Measurements from ENCODE around the gene TULP1.

TULP1 gene

DNA sequence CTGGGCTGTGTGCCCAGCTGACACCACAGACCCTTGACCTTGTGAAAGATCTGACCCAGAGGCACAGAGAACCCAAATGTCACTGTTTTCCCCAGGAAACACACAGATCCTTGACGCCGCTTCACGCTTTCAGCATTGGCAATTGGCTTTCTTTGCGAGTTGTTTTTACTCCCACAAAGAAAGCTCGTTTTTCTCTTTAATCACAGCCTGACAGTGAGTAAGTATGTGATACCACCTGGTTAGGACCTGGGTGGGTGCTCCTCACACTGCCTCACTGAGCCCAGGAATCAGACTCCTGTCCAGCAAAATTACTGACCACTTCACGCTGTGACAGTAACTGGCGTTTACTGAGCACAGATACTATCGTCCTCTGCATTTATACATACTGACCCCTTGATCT, 31.5 kb downstream of the TULP1 start:
- no peak for DNase-seq

GRCh38 chr6:35480176-35480575, 32.5 kb downstream of the TULP1 start:
- DNase-seq: no peak

GRCh38 chr6:35478259-35478658, 34.4 kb downstream of the TULP1 start:
- no peak for DNase-seq

DNA sequence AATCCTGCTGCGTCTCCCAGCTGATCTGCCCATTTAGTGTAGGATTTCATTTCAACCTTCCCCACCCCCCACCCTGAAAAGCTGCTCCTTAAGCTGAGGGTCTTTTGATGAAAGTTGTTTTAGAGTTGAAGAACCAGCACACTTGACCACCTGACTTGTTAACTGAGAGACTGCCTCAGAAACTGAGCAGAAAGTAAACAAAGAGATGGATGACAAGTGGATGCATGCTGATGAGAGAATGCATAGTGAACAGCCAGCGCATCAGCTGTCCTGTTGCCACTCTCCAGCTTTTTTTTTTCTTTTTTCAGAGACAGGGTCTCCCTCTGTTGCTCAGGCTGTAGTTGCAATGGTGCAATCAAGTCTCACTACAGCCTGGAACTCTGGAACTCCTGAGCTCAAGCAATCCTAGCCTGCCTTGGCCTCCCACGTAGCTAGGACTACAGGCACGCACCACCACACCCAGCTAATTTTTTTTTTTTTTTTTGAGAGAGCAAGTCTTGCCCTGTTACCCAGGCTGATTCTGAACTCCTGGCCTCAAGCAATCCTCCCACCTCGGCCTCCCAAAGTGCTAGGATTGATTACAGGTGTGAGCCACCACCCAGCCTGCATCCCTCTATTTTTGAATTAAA, 35.0 kb downstream of the TULP1 start:
- DNase-seq: peak in 1 of 2 experiments; percentile 24

GRCh38 chr6:35477028-35477427, 35.7 kb downstream of the TULP1 start:
- DNase-seq: no peak

- DNase-seq: no peak
Measured at GRCh38 chr6:35476004-35476403, 36.7 kb downstream of the TULP1 start.

- no peak for DNase-seq
Measured at GRCh38 chr6:35475573-35475972, 37.1 kb downstream of the TULP1 start.

DNA sequence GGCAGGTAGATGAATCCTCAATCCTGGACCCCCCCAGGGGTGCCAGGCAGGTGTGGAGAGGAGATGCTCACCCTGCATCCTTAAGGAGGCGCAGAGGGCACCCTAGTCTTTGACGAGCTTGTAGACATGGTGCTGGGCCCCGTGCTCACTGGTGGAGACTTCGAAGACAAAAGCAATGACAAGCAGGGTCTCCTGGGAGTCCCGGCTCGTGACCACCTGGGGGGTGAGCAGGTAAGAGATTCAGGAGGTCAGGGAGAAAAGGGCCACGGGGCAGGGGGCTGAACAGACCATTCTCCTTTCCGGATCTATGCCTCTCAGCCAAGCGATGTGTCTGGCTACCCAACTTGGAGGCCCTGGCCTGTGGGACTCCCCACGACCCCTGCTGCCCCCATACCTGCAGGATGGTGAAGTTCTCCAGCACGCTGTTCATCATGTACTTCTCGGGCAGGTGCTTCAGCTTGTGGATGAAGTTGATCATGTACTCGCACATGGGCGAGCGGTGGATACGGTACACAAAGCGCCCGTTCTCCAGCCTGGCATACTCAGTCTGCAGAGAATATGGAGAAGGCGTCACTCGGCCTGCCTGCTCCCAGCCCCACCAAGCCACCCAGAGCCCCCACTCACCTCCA, 37.6 kb downstream of the TULP1 start:
- no peak for DNase-seq

- DNase-seq: no peak
Measured at GRCh38 chr6:35474131-35474941, 38.4 kb downstream of the TULP1 start.

DNA sequence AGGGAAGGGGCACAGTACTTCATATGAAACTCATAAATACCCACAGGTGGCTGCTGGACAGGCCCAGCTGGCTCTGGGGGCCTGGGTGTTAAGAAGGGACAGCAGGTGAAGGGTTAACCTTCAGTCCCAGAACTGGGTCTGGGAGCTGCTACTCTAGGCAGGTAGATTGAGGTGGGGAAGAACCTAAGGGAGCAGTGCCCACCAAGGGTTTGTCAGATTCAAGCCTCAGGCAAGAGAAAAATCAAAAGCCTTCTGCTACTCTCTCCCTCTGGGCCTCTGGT, 38.9 kb downstream of the TULP1 start:
- DNase-seq: no peak

GRCh38 chr6:35473075-35473849, 39.4 kb downstream of the TULP1 start:
- DNase-seq: no peak

- DNase-seq: no peak
Measured at GRCh38 chr6:35471836-35472345, 40.8 kb downstream of the TULP1 start.

DNA sequence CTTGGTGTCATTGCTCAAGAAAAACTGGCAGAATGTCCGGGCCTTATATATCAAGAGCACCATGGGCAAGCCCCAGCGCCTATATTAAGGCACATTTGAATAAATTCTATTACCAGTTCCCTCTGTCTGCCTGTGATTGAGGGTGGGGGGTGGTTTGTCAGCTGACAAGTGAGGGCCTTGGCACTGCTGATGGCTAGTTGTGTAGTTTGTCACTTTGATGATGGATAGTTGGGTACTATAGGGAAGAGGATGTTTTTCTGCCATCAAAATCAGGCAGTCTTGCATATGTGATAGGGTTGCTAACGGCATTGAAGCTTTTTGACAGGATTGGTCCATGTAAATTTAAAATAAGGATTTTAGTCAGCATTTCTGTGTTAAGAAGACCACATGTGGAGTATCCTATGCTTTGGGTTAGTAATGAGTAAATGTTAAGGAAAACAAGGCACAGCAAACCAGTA, 42.0 kb downstream of the TULP1 start:
- no peak for DNase-seq

DNA sequence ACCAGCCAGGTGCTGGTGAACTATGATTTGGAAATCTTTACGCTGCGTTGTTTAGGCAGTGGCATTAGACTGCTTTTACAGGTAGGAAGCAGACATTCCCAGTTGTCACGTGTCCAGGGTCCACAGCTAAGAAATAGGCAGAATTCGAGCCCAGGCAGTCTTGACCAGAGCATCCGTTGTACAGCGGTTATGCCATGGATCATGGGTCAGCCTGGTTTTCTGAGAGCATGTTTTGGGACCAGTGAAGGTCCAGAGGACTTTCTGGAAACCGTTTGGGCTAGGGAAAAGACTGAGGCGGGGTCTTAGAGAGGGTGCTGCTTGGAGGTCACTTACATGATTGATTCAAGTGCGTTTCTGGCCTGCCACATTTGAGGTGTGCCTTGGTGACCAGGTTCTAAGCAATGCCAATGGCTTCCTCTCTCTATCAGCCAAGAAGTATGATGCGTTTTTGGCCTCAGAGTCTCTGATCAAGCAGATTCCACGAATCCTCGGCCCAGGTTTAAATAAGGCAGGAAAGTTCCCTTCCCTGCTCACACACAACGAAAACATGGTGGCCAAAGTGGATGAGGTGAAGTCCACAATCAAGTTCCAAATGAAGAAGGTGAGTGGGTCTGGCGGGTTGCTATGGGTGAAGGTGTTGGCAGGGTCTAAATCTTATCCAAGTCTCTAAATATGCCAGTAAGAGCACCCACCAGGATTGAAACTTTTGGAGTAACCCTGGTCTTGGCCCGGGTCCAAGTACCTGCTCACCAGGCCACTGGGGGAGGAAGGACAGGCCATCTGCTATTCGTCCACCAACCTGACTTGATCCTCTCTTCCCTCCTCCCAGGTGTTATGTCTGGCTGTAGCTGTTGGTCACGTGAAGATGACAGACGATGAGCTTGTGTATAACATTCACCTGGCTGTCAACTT, 42.7 kb downstream of the TULP1 start:
- no peak for DNase-seq

DNA sequence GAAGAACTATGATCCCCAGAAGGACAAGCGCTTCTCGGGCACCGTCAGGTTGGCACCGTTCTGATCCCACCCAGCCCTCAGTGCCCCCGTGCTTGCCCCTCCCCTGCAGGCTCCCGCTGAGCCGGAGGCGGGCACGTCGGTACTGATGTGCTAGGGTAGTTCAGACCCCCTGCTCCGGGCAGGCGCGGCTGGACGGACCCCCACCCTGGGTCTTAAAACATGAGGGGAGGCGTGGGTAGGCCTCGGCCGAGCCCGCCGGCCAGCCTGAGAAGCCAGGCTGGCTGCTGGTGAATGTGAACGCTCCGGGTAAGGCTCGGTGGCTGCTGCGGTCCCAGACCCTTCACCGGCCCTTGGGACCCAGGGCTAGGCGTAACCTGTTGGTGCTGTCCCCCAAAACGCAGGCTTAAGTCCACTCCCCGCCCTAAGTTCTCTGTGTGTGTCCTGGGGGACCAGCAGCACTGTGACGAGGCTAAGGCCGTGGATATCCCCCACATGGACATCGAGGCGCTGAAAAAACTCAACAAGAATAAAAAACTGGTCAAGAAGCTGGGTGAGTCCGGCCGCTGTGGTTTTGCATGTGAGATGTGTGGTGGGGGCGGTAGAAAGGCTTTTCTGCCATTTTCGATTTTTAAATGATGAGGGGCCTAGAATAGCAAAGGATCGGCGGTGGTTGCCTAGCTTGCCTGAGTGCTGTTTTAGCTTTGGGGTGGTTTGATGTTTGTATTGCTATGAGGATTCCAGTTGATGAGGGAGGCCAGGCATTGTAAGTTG, 43.5 kb downstream of the TULP1 start:
- DNase-seq: no peak

- peak; percentile 91 to 97 for DNase-seq
Measured at GRCh38 chr6:35468181-35468979, 44.3 kb downstream of the TULP1 start, which contains the start of gene RPL10A. RPL10A (plus strand) TSS chr6:35468401; CDS start chr6:35468435, 34 bp downstream.

DNA sequence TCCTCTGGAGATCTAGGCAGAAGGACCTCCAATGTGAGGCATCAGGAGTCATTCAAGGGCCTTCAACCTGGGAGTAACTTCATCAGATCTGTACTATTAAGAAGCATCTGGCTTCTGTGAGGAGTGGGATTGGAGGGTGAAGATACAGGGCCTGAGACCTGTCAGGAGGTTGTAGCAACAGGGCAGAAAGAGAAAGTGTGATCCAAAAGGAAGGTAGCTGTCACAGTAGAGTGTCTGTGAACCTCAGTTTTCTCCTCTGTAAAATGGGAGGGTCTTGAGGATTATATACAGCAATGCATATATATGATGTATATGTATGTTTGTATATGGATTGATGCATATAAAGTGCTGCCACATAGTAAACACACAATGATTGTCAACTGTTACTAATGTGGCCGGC, 47.0 kb downstream of the TULP1 start:
- DNase-seq: no peak

DNA sequence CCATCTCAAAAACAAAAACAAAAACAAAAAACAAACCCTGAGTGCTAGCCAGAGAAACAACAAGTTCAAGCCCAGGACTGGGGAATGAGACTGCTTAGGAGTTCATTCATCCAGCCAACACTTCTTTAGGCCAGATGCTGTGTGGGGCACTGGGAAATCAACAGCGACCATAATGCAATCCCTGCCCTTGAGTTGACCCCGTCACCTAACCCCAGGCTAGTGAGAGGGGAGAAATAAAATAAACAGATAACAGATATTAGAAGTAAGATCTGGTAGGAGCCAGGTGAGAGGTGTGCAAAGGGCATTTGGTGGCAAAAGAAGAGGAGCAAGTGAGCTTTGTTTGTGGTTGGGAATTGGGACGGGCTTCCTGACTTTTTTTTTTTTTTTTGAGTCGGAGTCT, 49.4 kb downstream of the TULP1 start:
- DNase-seq: no peak

- no peak for DNase-seq
Measured at GRCh38 chr6:35461270-35461669, 51.4 kb downstream of the TULP1 start.

GRCh38 chr6:35457907-35458306, 54.8 kb downstream of the TULP1 start:
- DNase-seq: no peak

Measured in NCI-H526 (cell line).